ENCODE results near the gene MGAT4C.

DNA sequence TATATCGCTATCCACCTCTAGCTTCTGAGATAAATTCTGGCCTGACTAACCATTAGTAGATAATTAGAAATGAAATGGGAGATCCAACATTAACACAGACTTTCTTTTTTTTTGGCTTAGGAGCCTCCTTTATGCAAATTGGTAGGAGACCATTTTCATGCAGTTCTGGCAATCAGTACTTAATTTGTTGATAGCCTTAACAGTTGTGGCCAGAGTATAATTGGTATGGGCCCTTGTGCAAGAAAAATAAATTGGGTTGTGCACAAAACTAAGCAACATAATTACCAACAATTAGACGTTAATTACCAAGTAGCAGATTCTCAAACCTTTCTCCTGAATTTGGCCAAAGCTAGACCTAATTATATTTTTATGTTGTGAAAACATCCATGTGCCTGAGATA lies 111.0 kb downstream of the MGAT4C start:
- TF ChIP-seq, protein P1, sequence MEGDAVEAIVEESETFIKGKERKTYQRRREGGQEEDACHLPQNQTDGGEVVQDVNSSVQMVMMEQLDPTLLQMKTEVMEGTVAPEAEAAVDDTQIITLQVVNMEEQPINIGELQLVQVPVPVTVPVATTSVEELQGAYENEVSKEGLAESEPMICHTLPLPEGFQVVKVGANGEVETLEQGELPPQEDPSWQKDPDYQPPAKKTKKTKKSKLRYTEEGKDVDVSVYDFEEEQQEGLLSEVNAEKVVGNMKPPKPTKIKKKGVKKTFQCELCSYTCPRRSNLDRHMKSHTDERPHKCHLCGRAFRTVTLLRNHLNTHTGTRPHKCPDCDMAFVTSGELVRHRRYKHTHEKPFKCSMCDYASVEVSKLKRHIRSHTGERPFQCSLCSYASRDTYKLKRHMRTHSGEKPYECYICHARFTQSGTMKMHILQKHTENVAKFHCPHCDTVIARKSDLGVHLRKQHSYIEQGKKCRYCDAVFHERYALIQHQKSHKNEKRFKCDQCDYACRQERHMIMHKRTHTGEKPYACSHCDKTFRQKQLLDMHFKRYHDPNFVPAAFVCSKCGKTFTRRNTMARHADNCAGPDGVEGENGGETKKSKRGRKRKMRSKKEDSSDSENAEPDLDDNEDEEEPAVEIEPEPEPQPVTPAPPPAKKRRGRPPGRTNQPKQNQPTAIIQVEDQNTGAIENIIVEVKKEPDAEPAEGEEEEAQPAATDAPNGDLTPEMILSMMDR (IDR thresholded peaks at IDR 0.05): no peak
- TF ChIP-seq POLR2A (IDR thresholded peaks at IDR 0.05): no peak
